GM23338 (cell line): ENCODE data around the gene FCSK. TPM values are rescaled to one million over a fixed set of nuclear protein-coding genes. Genes with fewer than 3 reads are reported as not detected.

Source experiments
- ATAC-seq: fragments of 200-7000 bp; cut with Tn5 transposase; 3 replicates; pipeline ENCODE4 v1.9.1; 2020
- DNase-seq: peaks from one replicate; pipeline ENCODE4 v3.0.0-alpha.2; 2015; ENCODE audit warnings: low spot score
- H2AFZ ChIP-seq: fragments of 200-600 bp; sonication (generic); 2 replicates; pipeline ENCODE4 v1.8.0; 2016; ENCODE audit warnings: antibody characterized with exemption, mild to moderate bottlenecking, moderate library complexity
- H3F3A ChIP-seq: fragments of 200-600 bp; sonication (generic); replicated peaks from 2 replicates; pipeline ENCODE4 v1.8.0; 2017; ENCODE audit warnings: antibody characterized with exemption, mixed run types, low read depth
- H3K27ac ChIP-seq: fragments of 200-600 bp; sonication (generic); 2 replicates; pipeline ENCODE4 v1.6.1; 2016; ENCODE audit warnings: low read depth
- H3K27me3 ChIP-seq: fragments of 200-600 bp; sonication (generic); 2 replicates; pipeline ENCODE4 v1.8.0; 2016; ENCODE audit warnings: mild to moderate bottlenecking, mixed run types, moderate library complexity; ENCODE audit not compliant: insufficient read depth
- H3K36me3 ChIP-seq: fragments of 200-600 bp; sonication (generic); 2 replicates; pipeline ENCODE4 v1.8.0; 2016; ENCODE audit warnings: mild to moderate bottlenecking; ENCODE audit not compliant: insufficient read depth
- H3K4me1 ChIP-seq: fragments of 200-600 bp; sonication (generic); 2 replicates; pipeline ENCODE4 v1.8.0; 2016; ENCODE audit warnings: mild to moderate bottlenecking, moderate library complexity; ENCODE audit not compliant: insufficient read depth
- H3K4me2 ChIP-seq: fragments of 200-600 bp; sonication (generic); 2 replicates; pipeline ENCODE4 v1.7.1; 2017; ENCODE audit warnings: mixed run types
- H3K4me3 ChIP-seq: fragments of 200-600 bp; sonication (generic); 2 replicates; pipeline ENCODE4 v1.6.1; 2016; ENCODE audit warnings: mixed run types
- H3K79me2 ChIP-seq: fragments of 200-600 bp; sonication (generic); replicated peaks from 2 replicates; pipeline ENCODE4 v1.8.0; 2017; ENCODE audit warnings: mild to moderate bottlenecking; ENCODE audit not compliant: insufficient read depth
- H3K9me2 ChIP-seq: fragments of 200-600 bp; sonication (generic); 2 replicates; pipeline ENCODE4 v1.8.0; 2017; ENCODE audit not compliant: insufficient read depth
- H4K20me1 ChIP-seq: fragments of 200-600 bp; sonication (generic); replicated peaks from 2 replicates; pipeline ENCODE4 v1.8.0; 2017; ENCODE audit warnings: mild to moderate bottlenecking; ENCODE audit not compliant: insufficient read depth
- H3K27ac Mint-ChIP-seq: 2 replicates; pipeline ENCODE4 v1.8.0; 2020; ENCODE audit warnings: inconsistent platforms, mild to moderate bottlenecking, moderate library complexity, mixed read lengths
- H3K27me3 Mint-ChIP-seq: 3 replicates; pipeline ENCODE4 v1.8.0; 2022; ENCODE audit warnings: low read depth, mild to moderate bottlenecking, moderate library complexity, mixed read lengths, inconsistent platforms; ENCODE audit not compliant: insufficient read depth, poor library complexity
- H3K36me3 Mint-ChIP-seq: 3 replicates; pipeline ENCODE4 v1.8.0; 2021; ENCODE audit warnings: low read depth, mild to moderate bottlenecking, inconsistent platforms, moderate library complexity, mixed read lengths
- H3K4me1 Mint-ChIP-seq: 3 replicates; pipeline ENCODE4 v1.8.0; 2020; ENCODE audit warnings: mild to moderate bottlenecking, inconsistent platforms, mixed read lengths
- H3K4me3 Mint-ChIP-seq: 3 replicates; pipeline ENCODE4 v1.8.0; 2021; ENCODE audit warnings: moderate library complexity, mild to moderate bottlenecking, inconsistent platforms, mixed read lengths
- H3K9me3 Mint-ChIP-seq: 3 replicates; pipeline ENCODE4 v1.8.0; 2020; ENCODE audit warnings: moderate library complexity, mild to moderate bottlenecking, inconsistent platforms, mixed read lengths
- CREB1 ChIP-seq: fragments of 250-450 bp; sonication (Bioruptor Pico); IDR thresholded peaks from 2 replicates; pipeline ENCODE4 v1.5.0; 2020; ENCODE audit warnings: low read depth, mild to moderate bottlenecking, moderate library complexity
- EZH2 ChIP-seq: fragments of 200-600 bp; sonication (generic); IDR thresholded peaks from one replicate; pipeline ENCODE4 v1.8.0; 2017; ENCODE audit warnings: antibody characterized with exemption, mild to moderate bottlenecking, low read depth; ENCODE audit not compliant: unreplicated experiment
- EZH2phosphoT487 ChIP-seq: fragments of 200-600 bp; sonication (generic); IDR thresholded peaks from one replicate; pipeline ENCODE4 v1.8.1; 2018; ENCODE audit warnings: antibody characterized with exemption; ENCODE audit not compliant: unreplicated experiment
- JUNB ChIP-seq: IDR thresholded peaks from one replicate; pipeline ENCODE4 v1.6.1; 2016; ENCODE audit warnings: antibody characterized with exemption; ENCODE audit not compliant: unreplicated experiment
- POLR2AphosphoS5 ChIP-seq: IDR thresholded peaks from 2 replicates; pipeline ENCODE4 v1.6.1; 2016; ENCODE audit warnings: antibody characterized with exemption, low read depth
- STAT1 ChIP-seq: IDR thresholded peaks from one replicate; pipeline ENCODE4 v1.6.1; 2016; ENCODE audit warnings: antibody characterized with exemption; ENCODE audit not compliant: unreplicated experiment
- ZNF114 ChIP-seq: fragments of 250-450 bp; sonication (Bioruptor Pico); IDR thresholded peaks from 2 replicates; pipeline ENCODE4 v1.5.0; 2020; ENCODE audit warnings: mild to moderate bottlenecking, moderate library complexity
- ZNF331 ChIP-seq: fragments of 250-450 bp; sonication (Bioruptor Pico); IDR thresholded peaks from 2 replicates; pipeline ENCODE4 v1.5.0; 2020; ENCODE audit warnings: low read depth, mild to moderate bottlenecking, moderate library complexity
- polyA plus RNA-seq: library from polyadenylated mRNA; unstranded; fragments of >200 nt; fragmentation: Nextera tagmentation; extraction: Ambion mirVana; gene quantifications from 2 replicates; pipeline ENCODE4 v1.2.1, GENCODE V29; 2016
- total RNA-seq: library from RNA; depleted of rRNA; stranded (reverse); fragments of >200 nt; shearing (Covaris generic); gene quantifications from 2 replicates; pipeline ENCODE4 v1.2.3, GENCODE V29; 2014
- TF ChIP-seq, protein P1 (sequence below): IDR thresholded peaks from one replicate; pipeline ENCODE4 v1.6.1; 2018; ENCODE audit warnings: antibody characterized with exemption; ENCODE audit not compliant: unreplicated experiment
- TF ChIP-seq, protein P2 (sequence below): IDR thresholded peaks from 2 replicates; pipeline ENCODE4 v1.6.1; 2016; ENCODE audit warnings: antibody characterized with exemption

The FCSK gene
- total and polyA plus RNA-seq, 2 experiments from 2014 or later, result 2.3 to 4.0 TPM

DNA sequence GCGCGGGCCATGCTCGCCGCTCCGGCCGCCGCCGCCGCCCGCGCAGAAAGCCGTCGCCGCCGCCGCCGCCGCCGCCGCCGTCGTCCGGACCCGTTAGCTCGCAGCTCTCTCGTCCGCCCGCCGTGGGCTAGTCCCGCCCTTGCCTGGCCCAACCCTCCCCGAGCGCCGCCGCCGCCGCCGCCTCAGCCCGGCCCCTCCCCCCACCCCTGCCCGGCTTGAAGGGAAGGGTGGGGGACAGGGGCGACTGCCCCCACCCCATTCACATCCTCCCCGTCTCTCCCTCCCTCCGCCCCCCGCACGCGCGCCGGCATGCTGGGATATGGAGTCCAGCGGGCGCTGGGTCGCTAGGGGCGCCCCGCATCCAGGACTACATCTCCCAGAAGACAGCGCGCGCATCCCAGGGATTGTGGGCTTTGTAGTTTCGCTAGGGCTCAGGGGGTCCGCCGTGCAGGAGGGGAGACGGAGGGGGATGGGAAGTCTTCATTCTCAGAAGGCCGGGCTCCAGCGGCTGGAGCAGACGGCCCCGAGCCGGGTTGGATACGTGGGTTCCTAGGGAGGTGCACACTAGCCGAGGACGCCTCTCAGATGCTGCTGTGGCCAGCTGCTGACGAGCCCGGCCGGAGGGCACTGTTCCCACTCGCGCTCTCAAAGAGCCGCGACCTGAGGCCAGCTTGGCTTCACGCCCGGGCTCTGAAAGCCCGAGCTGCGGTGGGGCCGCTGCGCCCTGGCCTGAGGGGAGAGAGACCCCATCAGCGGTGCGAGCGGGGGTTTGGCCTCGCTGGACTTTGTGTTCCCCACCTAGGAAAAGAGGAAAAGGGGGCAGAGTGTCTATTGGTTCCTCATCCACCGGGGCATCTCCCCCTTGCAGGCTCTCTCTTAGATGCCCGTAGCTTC lies 15.2 kb upstream of the FCSK start, which contains the start of gene ST3GAL2:
Gene ST3GAL2, minus strand, starts transcription at position 132 of the 894 bp plus-strand sequence. CDS start 40,570 bp downstream, outside the sequence.
- H3F3A ChIP-seq, result peaks cover 19% of the 10 kb centered on the region
- Mint-ChIP-seq H3K9me3 (no peaks in the 10 kb centered on the region), H3K4me1 (peaks cover 36% of the 10 kb centered on the region), H3K27me3 (peaks cover 15% of the 10 kb centered on the region), H3K4me3 (peak within 1 kb of the TSS; percentile 82), H3K36me3 (peaks cover 3% of the 10 kb centered on the region), H3K27ac (peak within 1 kb of the TSS; percentile 78)
- peaks cover 28% of the 10 kb centered on the region for H3K4me1 ChIP-seq
- H4K20me1 ChIP-seq, result peaks cover 10% of the 10 kb centered on the region; the same call in 1 of the 2 replicates
- peak within 1 kb of the TSS; percentile 98 for H3K4me2 ChIP-seq
- DNase-seq, result peak; percentile 99
- no peaks in the 10 kb centered on the region for H3K9me2 ChIP-seq
- no peak for TF ChIP-seq EZH2
- TF ChIP-seq, protein P1, sequence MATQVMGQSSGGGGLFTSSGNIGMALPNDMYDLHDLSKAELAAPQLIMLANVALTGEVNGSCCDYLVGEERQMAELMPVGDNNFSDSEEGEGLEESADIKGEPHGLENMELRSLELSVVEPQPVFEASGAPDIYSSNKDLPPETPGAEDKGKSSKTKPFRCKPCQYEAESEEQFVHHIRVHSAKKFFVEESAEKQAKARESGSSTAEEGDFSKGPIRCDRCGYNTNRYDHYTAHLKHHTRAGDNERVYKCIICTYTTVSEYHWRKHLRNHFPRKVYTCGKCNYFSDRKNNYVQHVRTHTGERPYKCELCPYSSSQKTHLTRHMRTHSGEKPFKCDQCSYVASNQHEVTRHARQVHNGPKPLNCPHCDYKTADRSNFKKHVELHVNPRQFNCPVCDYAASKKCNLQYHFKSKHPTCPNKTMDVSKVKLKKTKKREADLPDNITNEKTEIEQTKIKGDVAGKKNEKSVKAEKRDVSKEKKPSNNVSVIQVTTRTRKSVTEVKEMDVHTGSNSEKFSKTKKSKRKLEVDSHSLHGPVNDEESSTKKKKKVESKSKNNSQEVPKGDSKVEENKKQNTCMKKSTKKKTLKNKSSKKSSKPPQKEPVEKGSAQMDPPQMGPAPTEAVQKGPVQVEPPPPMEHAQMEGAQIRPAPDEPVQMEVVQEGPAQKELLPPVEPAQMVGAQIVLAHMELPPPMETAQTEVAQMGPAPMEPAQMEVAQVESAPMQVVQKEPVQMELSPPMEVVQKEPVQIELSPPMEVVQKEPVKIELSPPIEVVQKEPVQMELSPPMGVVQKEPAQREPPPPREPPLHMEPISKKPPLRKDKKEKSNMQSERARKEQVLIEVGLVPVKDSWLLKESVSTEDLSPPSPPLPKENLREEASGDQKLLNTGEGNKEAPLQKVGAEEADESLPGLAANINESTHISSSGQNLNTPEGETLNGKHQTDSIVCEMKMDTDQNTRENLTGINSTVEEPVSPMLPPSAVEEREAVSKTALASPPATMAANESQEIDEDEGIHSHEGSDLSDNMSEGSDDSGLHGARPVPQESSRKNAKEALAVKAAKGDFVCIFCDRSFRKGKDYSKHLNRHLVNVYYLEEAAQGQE, result no peak
- TF ChIP-seq CREB1 (CRISPR knock-in tag), result peak; percentile 81
- TF ChIP-seq EZH2phosphoT487, result no peak
- peak; percentile 90; the same call in 1 of the 2 replicates for TF ChIP-seq ZNF114 (CRISPR knock-in tag)
- TF ChIP-seq ZNF331, result peak; percentile 57
- peak; percentile 16 for TF ChIP-seq JUNB
- TF ChIP-seq, protein P2, sequence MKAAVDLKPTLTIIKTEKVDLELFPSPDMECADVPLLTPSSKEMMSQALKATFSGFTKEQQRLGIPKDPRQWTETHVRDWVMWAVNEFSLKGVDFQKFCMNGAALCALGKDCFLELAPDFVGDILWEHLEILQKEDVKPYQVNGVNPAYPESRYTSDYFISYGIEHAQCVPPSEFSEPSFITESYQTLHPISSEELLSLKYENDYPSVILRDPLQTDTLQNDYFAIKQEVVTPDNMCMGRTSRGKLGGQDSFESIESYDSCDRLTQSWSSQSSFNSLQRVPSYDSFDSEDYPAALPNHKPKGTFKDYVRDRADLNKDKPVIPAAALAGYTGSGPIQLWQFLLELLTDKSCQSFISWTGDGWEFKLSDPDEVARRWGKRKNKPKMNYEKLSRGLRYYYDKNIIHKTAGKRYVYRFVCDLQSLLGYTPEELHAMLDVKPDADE, result peak; percentile 100
- peak; percentile 89 for TF ChIP-seq POLR2AphosphoS5
- TF ChIP-seq STAT1, result no peak
- peak; percentile 85 for ATAC-seq
- peak within 1 kb of the TSS; percentile 94 for H3K4me3 ChIP-seq
- peak within 1 kb of the TSS; percentile 96 for H2AFZ ChIP-seq
- H3K79me2 ChIP-seq, result peaks cover 40% of the 10 kb centered on the region
- no peaks in the 10 kb centered on the region; the same call in 1 of the 2 replicates for H3K36me3 ChIP-seq
- H3K27ac ChIP-seq, result peak within 1 kb of the TSS; percentile 89
- no peaks in the 10 kb centered on the region for H3K27me3 ChIP-seq
